HG03354 (cell line): ENCODE data around the gene C1orf50.
"Not testable (repeated sequence)": the region's sequence is repeated elsewhere in the genome, so short reads cannot be mapped to it uniquely, and the experiment has no call there.

ENCODE experiments used
- ATAC-seq: cut with Tn5 transposase; IDR thresholded peaks from one replicate; pipeline ENCODE4 v1.9.1; 2021; ENCODE audit warnings: mild to moderate bottlenecking; ENCODE audit not compliant: unreplicated experiment, poor library complexity, severe bottlenecking

The C1orf50 gene

GRCh38 chr1:42738678-42739226 lies 28.3 kb upstream of the C1orf50 start:
- ATAC-seq: no peak

DNA sequence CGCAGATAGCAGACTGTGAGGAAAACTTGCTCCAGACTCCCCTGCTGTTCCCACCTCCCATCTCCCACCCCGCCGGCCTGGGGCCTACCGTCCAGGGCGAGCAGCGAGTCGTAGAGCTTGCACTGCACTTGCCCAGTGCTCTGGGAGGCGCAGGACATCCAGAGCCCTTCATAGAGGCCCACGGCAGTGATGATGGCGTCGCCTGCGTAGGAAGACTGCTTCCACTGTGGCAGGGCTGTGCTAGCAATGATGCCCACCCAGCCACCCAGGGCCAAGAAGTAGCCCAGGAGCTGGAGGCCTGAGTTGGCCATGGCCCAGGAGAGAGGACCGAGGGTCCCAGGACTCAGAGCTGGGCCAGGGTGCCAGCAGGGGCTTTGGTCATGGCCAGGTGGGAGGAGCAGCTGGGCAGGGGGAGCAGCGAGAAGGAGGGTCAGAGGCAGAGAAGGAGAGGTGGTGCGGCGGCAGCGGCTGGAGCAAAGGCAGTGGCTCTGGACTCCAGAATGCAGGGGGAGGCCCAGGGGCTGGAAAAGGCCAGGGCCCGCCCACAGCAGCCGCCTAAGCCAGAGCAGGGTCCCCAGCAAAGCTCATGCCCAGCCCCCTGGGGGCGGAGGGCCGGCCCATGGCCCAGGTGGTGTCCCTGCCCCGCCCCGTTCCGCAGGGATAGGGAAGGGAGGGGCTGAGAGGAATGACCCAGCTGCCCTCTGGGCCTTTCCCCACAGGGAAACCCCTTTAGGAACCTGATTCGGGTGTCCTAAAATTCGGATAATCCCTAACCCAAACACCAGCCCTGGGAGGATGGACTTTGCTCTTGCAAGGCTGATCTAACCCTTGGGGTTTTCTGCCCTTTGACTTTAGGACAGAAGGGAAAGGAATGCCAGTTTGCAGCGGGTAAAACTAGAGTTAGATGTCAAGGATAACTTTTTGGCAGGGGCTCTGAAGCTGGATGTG lies 27.0 kb upstream of the C1orf50 start, which contains the start of gene CLDN19:
TSS of gene CLDN19 (minus strand) at position 484 of the 948 bp plus-strand sequence. CDS start at position 311, 173 bp downstream.
- ATAC-seq: no peak

- ATAC-seq: no peak
These were observed 26.0 kb upstream of the C1orf50 start for GRCh38 chr1:42740851-42741580.

DNA sequence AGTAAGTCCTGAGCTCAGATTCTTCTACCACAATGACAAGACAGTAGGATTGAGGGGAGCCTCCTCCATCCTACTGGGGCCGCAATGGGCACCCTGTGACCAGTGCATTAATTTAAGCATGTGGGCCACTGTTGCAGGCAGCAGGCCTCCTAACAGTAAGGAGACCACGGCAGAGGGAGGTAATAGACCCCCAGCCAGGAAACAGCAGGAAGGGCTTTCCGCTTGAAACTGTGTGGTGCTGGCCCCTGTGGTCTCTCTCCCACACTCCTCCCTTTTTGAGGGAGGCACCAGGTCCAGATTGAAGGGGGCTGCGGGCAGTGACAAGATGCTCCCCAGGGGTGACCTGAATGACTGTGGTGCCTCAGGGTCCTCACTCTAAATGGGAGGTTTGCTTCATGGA lies 25.3 kb upstream of the C1orf50 start:
- ATAC-seq: no peak

GRCh38 chr1:42742141-42742540 lies 24.9 kb upstream of the C1orf50 start:
- ATAC-seq: no peak

- ATAC-seq: no peak
These were observed 24.3 kb upstream of the C1orf50 start for GRCh38 chr1:42742617-42743316.

GRCh38 chr1:42743317-42744147 lies 23.5 kb upstream of the C1orf50 start:
- ATAC-seq: no peak

- ATAC-seq: no peak
These were observed 23.0 kb upstream of the C1orf50 start for GRCh38 chr1:42744148-42744413.

- no peak for ATAC-seq
These were observed 21.2 kb upstream of the C1orf50 start for GRCh38 chr1:42745851-42746250.

DNA sequence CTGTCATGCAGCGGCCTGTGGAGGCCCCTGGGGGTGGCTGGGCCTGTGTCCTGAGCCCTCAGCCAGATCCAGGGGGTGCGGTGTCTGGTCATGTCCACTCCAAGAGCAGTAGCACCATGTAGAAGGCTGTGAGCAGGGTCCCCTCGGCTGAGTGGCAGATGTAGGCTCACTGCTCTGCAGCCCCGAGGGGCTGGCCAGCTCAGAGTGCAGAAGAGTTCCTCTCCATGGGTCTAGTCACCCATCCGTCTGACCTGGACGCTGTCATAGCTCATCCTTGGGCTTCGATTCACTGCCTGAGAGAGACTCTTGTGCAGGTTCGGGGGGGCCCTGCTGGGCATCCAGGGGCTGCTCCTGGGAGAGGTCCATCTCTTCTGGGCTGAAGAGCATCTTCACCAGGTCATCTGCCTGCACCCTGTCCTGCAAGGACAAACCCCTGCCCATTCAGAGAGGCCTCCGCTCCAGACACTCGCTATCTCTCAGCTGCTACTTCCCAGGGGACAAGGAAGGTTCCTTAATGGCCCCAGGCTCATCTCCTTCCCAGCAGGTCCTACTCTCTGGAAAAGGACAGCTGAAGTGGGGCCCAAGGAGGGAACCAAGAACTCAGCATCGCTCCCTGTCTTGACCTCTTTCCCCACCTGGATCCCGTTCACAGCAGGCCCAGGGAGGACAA lies 20.5 kb upstream of the C1orf50 start:
- no peak for ATAC-seq

DNA sequence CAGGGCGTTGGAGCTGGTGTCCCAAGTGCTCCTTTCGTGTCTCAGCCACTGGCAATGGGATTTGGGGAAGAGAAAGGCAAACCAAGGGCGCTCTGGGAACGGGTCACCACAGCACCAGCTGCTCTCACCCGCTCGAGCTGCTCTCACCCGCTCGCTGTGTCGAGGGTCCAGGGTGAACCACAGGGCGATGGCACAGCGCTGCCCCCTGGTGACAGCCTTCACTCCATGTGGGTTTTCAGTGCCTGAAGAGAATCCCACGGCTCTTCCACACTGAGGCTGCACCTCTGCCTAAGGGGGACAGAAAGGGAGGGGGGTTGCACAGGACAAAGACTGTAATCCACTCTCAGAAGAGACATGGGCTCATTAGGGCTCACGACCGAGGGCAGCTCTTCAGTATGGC lies 19.9 kb upstream of the C1orf50 start:
- no peak for ATAC-seq

GRCh38 chr1:42748021-42748420 lies 19.0 kb upstream of the C1orf50 start:
- ATAC-seq: no peak

- no peak for ATAC-seq
These were observed 18.3 kb upstream of the C1orf50 start for GRCh38 chr1:42748461-42749410.

- ATAC-seq: no peak
These were observed 17.0 kb upstream of the C1orf50 start for GRCh38 chr1:42750041-42750440.

DNA sequence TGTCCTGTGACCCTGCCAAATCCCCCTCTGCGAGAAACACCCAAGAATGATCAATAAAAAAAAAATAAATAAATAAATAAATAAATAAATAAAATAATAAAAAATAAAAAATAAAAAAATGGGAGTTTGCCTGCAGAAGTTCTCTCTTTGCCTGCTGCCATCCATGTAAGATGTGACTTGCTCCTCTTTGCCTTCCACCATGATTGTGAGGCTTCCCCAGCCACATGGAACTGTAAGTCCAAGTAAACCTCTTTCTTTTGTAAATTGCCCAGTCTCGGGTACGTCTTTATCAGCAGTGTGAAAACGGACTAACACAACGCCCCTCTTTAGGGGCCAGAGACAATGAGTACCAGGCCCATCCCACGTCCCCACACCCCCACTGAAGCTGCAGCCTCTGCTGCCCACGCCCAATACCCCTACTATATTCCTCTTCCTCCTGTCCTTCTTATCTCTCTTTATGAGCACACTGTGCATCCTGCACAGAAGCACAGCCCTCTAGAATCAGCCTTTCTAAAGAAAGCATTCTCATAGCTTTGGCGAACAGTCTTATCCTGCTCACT lies 15.5 kb upstream of the C1orf50 start:
- not testable (repeated sequence) for ATAC-seq

DNA sequence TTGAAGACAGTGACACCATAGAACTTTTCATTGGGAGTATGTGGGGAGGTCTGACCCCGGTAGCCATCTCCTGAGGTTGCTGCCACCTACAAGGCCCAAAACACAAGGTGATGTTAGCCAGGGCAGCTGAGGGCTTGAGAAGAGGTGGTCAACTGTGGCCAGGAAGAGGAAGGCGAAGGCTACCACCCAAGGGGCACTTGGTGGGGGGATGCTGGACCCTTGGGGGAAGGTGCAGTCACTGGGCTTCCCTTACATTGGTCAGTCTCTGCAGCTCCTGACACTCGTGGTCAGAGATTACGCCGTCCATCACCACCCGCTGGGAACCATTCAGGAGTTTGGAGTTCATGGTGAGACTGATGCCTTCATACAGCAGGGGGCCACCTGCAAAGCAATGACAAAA lies 14.8 kb upstream of the C1orf50 start:
- ATAC-seq: no peak

- ATAC-seq: no peak
These were observed 14.0 kb upstream of the C1orf50 start for GRCh38 chr1:42753070-42753469.
